Stimulated activated naive CD4-positive, alpha-beta T cell treated with Interleukin-2 at 50 U/mL for 16 hours (primary cell): ENCODE results near the gene TPCN2.

Experiments
- DNase-seq: peaks from one replicate; lab custom pipeline; 2025; lab: John Stamatoyannopoulos, UW

The TPCN2 gene

GRCh38 chr11:69113646-69114340 is 65.1 kb downstream of the TPCN2 start:
- no peak for DNase-seq

- no peak for DNase-seq
Observed at GRCh38 chr11:69114362-69114761, 65.6 kb downstream of the TPCN2 start.

GRCh38 chr11:69114811-69115523 is 66.2 kb downstream of the TPCN2 start:
- DNase-seq = no peak

DNA sequence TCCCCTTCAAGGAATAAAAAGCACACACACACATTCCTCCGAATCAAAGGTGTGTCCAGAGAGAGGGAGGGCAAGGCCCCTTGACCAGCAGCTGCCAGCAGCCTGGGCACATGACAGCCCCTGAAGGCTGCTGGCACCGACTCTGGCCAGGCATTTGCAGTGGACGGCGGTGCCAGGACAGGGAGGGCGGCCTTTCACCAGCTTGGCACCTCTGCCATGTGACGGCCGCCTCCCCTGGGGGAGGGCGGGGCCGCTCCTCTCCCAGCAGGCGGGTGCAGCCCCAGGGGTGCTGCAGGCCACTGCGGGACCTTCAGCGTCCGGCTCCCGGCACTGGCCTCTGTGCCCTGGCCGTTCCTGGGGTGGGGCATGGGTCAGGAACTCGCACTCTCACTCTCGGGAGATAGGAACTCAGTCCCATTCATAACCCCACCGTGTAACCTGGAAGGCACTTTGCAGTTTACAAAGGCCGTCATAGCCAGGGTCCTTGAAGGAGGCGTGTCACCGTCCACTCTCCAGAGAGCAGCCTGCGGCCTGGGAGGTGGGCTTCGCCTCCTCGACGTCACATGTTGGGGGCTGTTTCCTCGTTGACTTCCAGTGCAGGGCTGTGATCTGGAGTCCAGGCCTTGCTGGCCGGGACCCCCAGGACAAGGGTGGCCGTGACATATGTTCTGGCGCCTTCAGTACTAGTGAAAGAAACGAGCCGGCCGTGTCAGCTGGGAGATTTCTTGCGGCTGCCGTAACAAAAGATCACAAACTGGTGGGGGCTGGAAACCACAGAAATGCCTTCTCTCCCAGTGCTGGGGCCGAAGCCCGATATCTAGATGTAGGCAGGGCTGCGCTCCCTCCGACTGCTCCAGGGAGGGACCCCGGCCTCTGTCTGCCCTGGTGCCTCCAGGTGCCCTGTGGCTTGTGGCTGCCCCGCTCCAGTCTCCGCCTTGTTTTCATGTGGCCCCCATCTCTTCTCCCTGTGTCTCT is 67.1 kb downstream of the TPCN2 start:
- no peak for DNase-seq

DNA sequence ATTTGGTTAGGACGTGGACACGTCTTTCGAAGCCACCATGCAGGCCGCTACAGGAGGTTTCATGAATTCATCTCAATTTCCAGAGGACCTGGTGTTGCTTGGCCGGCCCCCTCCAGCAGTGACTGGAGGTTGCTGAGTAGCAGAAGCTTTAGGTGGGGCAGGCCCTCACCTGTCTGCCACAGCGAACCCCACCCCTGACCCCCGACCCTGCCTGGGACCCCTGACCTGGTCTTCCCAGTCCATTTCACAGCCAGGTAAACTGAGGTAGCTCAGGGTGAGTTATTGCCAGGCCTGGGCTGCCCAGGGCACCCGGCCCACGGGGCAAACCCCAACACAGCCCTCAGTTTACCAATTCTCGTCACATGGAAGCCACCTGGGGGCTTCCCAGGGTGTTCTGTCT is 67.9 kb downstream of the TPCN2 start:
- DNase-seq = no peak

GRCh38 chr11:69119190-69119589 is 70.5 kb downstream of the TPCN2 start:
- DNase-seq = no peak

- no peak for DNase-seq
Observed at GRCh38 chr11:69120096-69120875, 71.6 kb downstream of the TPCN2 start.

- no peak for DNase-seq
Observed at GRCh38 chr11:69121021-69121420, 72.3 kb downstream of the TPCN2 start.

DNA sequence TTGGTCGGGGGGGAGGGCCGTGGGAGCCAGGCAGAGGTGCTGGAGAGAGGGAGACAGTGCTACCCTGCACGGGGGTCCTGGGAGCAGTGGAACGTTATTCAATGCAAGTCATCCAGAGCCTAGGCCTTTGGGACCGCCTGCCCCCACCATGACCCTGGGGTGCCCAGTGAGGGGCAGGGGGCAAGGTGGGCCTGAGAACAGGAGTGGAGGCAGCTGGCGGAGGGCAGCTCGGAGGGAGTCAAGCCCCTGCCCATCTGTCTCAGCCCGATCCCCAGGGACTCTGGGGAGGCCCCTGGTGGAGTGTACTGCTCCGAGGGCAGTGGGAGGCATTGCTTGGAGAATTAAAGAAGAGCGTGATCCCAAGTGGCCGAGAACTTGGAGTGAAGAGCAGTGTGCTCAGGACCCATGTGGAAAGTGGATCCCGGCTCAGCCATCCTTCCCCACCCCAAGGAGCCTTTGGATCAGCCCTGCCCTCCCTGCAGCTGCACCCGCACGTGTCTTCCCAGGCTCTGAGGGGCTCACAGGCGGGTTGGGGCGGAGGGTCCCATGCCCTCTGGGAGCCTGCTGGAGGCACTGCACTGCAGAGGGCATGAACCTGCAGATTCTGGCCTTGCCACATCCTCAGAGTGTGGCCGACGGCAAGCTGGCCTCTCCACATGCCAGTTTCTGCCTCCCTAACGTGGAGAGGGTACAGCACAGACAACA is 73.0 kb downstream of the TPCN2 start:
- DNase-seq = no peak

DNA sequence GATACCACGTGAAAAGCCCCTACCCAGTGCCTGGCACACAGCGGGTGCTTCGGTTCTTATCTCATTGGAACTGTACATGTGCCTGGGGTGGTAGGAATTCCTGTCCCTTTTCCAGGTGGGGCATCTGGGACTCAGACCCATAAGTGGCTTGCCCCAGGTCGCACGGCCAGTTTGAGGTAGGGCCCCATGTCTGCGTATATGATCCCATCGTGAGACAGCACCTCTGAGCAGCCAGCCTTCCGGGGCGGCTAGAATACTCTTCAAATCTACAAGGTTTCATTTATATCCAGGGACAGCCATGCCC is 73.5 kb downstream of the TPCN2 start:
- DNase-seq = no peak

DNA sequence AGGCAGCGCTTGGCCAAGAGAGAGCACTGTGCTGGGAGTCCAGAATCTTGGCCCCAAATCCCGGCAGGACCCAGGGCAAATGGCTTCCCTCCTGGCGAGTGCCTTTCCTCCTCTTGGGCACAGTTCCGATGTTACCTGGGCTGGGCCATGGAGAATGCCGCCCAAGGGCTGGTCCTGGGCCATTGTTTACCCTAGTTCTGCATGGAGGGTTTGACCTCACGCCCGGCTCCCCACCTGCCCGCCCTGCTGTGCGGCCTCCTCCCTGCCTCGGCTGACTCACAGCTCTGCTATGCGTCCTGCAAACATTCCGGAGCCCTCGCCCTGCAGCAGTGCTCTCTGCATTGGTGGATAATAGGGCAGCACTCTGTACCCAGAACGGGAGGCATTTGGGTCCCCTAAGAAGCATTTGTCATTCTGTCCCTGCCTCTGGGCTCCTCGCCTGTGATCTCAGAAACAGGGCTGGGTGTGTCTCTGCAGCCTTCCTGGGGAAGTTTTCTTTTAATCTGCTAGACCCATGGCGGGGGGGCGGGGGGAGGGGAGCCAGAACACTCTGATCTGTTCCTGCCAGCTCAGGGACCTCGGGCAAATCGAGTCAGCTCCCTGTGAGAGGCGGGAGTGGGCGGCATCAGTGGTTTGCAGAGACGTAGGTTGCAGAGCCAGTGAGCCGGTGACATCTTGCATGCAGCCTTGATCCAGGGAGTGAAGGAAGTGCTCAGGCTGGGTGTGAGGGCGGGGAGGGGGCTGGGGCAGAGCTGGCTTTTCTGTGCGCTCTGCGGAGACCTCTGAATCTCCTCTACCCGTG is 74.1 kb downstream of the TPCN2 start:
- DNase-seq = peak; percentile 82

DNA sequence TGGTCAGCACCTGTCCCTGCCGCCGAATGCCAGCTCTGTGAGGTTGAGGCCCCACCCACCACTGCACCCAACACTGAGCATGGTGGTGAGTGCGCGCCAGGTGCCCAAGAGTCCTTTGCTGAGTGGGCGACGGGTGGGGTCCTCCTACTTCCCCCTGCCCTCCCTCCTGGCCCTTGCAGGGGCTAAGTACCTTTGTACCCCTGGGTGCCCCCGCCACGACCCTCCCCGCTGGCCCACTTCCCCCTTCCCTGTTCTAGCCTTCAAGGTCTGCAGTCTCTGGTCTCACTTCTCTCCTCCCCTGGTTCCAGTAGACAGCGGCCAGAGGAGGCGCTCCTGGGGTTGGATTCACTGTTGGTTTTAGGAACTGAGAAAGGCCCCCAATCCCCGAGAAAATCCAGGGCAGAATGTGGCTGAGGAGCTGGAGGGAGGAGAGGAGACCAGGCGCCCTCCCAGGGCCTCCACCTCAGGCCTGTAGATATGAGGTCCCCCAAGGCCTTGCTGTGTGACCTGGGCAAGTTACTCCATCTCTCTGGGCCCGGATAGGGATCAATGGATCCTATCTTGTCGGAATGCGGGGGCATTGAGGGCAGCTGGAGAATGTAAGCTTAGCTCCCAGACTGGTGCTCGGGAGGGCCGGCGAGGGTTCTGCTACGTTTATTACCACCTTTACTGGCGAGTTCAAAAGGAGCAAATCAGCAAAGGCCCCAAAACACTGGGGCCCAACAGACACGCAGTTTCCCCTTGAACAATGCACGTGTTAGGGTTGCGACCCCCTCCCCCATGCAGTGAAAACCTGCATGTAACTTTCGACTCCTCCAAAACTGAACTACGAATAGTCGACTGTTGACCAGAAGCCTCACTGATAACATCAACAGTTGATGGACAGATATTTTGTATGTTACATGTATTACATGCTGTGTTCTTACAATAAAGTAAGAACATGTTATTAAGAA is 75.1 kb downstream of the TPCN2 start:
- no peak for DNase-seq

DNA sequence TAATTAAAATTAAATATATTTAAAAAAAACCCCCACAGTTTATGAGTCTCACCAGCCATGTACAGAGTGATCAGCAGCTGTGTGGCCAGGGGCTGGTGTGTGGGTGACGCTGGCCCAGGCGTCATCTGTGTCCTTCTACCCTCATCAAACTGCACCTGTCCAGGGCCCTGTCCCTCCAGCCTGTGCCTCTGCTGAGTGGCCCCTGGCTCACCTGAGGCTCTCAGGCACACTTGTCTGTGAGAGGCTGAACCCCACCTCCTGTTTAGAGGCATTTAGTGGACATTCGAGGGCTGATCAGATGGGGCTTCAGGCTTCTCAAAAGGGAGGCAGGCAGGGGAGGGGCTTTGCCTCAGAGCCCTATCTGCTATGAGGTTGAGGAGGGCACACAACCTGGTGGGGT is 77.1 kb downstream of the TPCN2 start:
- no peak for DNase-seq

GRCh38 chr11:69126286-69126685 is 77.6 kb downstream of the TPCN2 start:
- DNase-seq = no peak

DNA sequence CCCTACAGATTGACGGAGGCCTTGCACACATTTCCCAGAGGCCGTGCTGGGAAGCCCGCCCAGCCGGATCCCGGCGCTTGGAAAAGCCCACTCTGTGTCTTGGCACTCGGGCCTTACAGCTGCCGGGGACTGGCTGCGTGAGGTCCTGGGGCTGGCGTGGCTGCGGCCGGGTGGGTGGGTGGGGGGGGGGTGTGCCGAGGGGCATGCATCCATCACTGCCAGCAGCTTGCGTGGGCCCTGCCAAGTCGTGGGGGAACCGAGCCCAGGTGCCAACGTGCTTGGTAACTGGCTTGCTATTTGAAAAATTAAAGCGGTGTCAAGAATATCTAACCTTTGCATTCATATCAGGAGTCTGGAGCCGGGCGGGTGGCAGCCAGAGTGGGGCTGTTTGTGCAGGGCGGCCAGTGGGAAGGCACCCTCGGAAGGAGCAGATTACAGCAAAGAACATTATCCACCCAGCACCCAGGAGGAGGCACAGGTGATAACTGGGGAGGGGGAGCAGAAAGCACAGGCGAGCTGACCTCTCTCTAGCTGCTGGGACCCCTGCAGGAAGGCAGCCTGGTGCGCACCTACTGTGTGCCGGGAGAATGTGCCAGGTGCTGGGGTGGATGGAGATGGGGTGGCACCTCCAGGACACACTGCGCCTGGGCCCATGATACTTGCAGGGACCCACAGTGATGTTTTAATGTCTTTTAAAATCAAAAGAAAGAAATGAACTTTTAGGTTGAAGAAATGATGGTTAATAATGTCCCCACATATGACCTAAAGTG is 78.5 kb downstream of the TPCN2 start:
- no peak for DNase-seq

DNA sequence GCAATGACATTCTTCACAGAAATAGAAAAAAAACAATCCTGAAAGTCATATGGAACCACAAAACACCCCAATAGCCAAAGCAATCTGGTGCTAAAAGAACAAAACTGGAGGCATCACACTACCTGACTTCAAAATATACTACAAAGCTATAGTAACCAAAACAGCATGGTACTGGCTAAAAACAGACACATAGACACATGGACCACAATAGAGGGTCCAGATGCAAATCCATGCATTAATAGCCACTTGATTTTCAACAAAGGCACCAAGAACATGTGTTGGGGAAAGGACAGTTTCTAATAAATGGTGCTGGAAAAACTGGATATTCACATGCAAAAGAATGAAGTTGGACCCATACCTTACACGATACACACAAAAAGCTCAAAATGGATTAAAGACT is 79.2 kb downstream of the TPCN2 start:
- DNase-seq = no peak

- DNase-seq = no peak
Observed at GRCh38 chr11:69129053-69129452, 80.3 kb downstream of the TPCN2 start.

DNA sequence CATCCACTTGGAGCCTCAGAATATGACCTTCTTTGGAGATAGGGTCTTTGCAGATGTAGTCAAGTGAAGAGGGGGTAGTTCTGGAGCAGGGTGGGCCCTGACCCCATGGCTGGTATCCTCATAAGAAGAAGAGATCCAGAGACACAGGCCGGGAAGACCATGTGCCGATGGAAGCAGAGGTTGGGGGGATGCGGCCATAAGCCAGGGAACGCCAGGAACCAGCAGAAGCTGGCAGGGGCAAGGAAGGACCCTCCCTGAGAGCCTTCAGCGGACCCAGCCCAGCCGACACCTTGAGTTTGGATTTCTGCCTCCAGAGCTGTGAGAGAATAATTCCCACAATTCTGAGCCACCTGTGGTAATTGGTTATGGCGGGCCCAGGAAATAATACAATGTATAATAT is 80.9 kb downstream of the TPCN2 start:
- no peak for DNase-seq

DNA sequence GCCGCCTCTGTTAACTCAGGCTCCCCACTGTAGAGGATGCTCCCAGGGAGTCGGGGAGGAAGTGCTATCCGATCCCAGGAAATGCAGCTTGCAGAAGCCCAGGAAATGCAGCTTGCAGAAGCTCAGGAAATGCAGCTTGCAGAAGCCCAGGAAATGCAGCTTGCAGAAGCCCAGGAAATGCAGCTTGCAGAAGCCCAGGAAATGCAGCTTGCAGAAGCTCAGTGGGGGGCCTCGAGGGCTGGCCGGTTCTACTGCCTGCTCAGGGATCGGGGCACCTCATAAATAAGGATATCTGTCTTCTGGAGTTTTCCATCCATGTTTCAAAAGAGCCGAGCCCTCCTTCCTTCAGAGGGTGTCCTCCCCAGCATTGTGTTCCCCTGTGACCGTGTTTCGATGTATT is 81.9 kb downstream of the TPCN2 start:
- no peak for DNase-seq
